Cerebellar cortex (tissue), 1 donor: ENCODE results near the gene SEPHS1.
"Not testable (repeated sequence)": the region's sequence is repeated elsewhere in the genome, so short reads cannot be mapped to it uniquely, and the experiment has no call there.

Source experiments
- DNase-seq: peaks from one replicate; pipeline ENCODE4 v3.0.0-alpha.2; 2015; ENCODE audit warnings: low spot score

SEPHS1 gene

GRCh38 chr10:13282348-13282747 is 65.7 kb downstream of the SEPHS1 start:
- DNase-seq: not testable (repeated sequence)

GRCh38 chr10:13276749-13277365 is 71.2 kb downstream of the SEPHS1 start:
- DNase-seq: peak; percentile 17

- DNase-seq: not testable (repeated sequence)
These were observed 71.9 kb downstream of the SEPHS1 start for GRCh38 chr10:13276146-13276545.

- peak; percentile 4 for DNase-seq
These were observed 75.9 kb downstream of the SEPHS1 start for GRCh38 chr10:13272164-13272571.

- DNase-seq: peak; percentile 27
These were observed 76.4 kb downstream of the SEPHS1 start for GRCh38 chr10:13271552-13272163.

- DNase-seq: no peak
These were observed 77.1 kb downstream of the SEPHS1 start for GRCh38 chr10:13270877-13271551.

- DNase-seq: no peak
These were observed 79.3 kb downstream of the SEPHS1 start for GRCh38 chr10:13268841-13269240.

GRCh38 chr10:13268310-13268709 is 79.8 kb downstream of the SEPHS1 start:
- DNase-seq: no peak
